H1 (cell line): ENCODE measurements around the gene SUSD6. TPM values are rescaled to one million over a fixed set of nuclear protein-coding genes. Genes with fewer than 3 reads are reported as not detected.

Source experiments
- CHD1 ChIP-seq: IDR thresholded peaks from 2 replicates; pipeline ENCODE4 v1.6.1; 2012; ENCODE audit warnings: low read depth, low read length, improper control_type of control experiment
- KDM4A ChIP-seq: IDR thresholded peaks from one replicate; pipeline ENCODE4 v1.7.1; 2012; ENCODE audit warnings: low read depth, mild to moderate bottlenecking, moderate library complexity, low read length, inconsistent platforms; ENCODE audit not compliant: severe bottlenecking
- MAFK ChIP-seq: IDR thresholded peaks from 2 replicates; pipeline ENCODE4 v1.6.1; 2012; ENCODE audit warnings: low read depth, mild to moderate bottlenecking, improper control_type of control experiment, low read length
- NANOG ChIP-seq: IDR thresholded peaks from 2 replicates; pipeline ENCODE4 v1.6.1; 2011; ENCODE audit warnings: low read length, low read depth, mild to moderate bottlenecking, inconsistent platforms; ENCODE audit not compliant: insufficient read depth, poor library complexity, severe bottlenecking
- RXRA ChIP-seq: IDR thresholded peaks from 2 replicates; pipeline ENCODE4 v1.6.1; 2011; ENCODE audit warnings: low read depth, mild to moderate bottlenecking, low read length, moderate library complexity; ENCODE audit not compliant: insufficient read depth
- SIN3A ChIP-seq, 2 experiments: IDR thresholded peaks in 1 of 2; conservative IDR thresholded peaks in 1 of 2; 2 replicates each; pipeline ENCODE4 v1.6.1; 2011 to 2012; ENCODE audit warnings: low read length in 2 of 2, improper control_type of control experiment in 1 of 2, low read depth in 1 of 2, mild to moderate bottlenecking in 1 of 2
- TCF12 ChIP-seq: IDR thresholded peaks from 2 replicates; pipeline ENCODE4 v1.6.1; 2011; ENCODE audit warnings: low read depth, mild to moderate bottlenecking, low read length
- polyA plus RNA-seq, 7 experiments: library from polyadenylated mRNA; depleted of rRNA in 3 of 7; stranded (reverse) in 5 of 7; unstranded in 2 of 7; fragments of >200 nt in 5 of 7; fragments of 200-250 nt in 2 of 7; gene quantifications; 1 replicate in 5 of 7; 2 replicates in 1 of 7; 4 replicates in 1 of 7; pipeline versions ENCODE4 v1.2.1 to v1.2.3, GENCODE V29; 2011 to 2013; ENCODE audit warnings: missing spikeins in 2 of 7, mixed read lengths in 2 of 7
- total RNA-seq: library from RNA; stranded (reverse); fragmentation: NEBNext Ultra II Directional; extraction: Animal tissue kit (Norgen Biotek cat#: 25700); gene quantifications from 2 replicates; pipeline ENCODE4 v1.2.1, GENCODE V29; 2021
- TF ChIP-seq, protein P1 (sequence below): IDR thresholded peaks from 2 replicates; pipeline ENCODE4 v1.6.1; 2011; ENCODE audit warnings: low read depth, mild to moderate bottlenecking, low read length; ENCODE audit not compliant: insufficient read depth

Gene SUSD6
- total and polyA plus RNA-seq, 2 of the 8 experiments (the other 6 are each of a cell fraction or from before 2014, with no cell fraction given) = 3.0 to 3.8 TPM

DNA sequence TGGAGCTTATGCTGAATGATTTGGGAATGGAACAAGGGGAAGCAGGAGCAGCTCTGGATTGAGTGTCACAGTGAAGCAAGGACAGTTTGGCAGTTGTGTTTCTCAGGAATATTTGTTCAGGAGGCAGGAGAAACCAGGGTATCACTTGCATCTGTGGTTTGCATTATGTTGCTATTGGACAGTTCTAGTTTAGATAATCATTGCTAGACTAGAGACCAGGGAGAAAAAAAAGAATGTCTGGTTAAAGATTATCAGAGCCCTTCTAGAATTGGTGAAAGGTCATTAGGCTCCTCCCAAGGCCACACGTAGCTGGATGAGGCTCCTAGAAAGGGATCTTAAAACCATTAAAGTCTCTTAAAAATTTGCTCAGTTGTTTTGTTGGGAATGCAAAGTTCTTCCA, 138.6 kb downstream of the SUSD6 start (continued):
- no peak for TF ChIP-seq RXRA
- TF ChIP-seq, protein P1, sequence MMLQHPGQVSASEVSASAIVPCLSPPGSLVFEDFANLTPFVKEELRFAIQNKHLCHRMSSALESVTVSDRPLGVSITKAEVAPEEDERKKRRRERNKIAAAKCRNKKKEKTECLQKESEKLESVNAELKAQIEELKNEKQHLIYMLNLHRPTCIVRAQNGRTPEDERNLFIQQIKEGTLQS = no peak
- TF ChIP-seq KDM4A = no peak
- TF ChIP-seq CHD1 = no peak
- no peak for TF ChIP-seq SIN3A (conservative IDR thresholded peaks at IDR 0.05 in 1 of 2, IDR thresholded peaks at IDR 0.05 in 1 of 2; ENCODE audit: low read depth in 1 of 2, low read length in 2 of 2)
- TF ChIP-seq MAFK = no peak
- TF ChIP-seq TCF12 = no peak
- no peak for TF ChIP-seq NANOG
- TF ChIP-seq, all 59 proteins: peak for 0
